ENCODE results near the gene RAB18.
"Not testable (repeated sequence)": the region's sequence is repeated elsewhere in the genome, so short reads cannot be mapped to it uniquely, and the experiment has no call there.

RAB18 gene

DNA sequence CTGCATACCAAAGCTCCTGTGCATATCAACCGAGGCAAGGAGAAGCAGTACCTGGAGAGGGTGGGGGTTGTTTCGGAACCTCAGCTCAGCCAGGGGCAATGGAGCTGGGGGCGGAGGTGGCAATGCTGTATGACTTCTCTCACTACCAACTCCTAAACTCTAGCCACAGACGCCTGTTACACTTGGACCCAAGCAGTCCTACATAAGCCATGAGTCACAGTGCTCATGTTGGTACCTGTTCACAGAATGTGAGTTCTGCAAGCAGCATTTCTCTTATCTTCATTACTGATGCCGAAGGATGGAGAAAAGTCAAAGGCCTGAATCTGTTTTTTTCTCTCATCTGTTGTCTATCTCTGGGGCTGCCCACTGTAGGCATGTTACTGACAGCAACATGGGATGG lies 3.2 kb upstream of the RAB18 start:
- in situ Hi-C loops (cut with MboI; ENCODE audit: low sequenced_read_pairs, unreplicated experiment): no loop called here
- TF ChIP-seq, protein P1, sequence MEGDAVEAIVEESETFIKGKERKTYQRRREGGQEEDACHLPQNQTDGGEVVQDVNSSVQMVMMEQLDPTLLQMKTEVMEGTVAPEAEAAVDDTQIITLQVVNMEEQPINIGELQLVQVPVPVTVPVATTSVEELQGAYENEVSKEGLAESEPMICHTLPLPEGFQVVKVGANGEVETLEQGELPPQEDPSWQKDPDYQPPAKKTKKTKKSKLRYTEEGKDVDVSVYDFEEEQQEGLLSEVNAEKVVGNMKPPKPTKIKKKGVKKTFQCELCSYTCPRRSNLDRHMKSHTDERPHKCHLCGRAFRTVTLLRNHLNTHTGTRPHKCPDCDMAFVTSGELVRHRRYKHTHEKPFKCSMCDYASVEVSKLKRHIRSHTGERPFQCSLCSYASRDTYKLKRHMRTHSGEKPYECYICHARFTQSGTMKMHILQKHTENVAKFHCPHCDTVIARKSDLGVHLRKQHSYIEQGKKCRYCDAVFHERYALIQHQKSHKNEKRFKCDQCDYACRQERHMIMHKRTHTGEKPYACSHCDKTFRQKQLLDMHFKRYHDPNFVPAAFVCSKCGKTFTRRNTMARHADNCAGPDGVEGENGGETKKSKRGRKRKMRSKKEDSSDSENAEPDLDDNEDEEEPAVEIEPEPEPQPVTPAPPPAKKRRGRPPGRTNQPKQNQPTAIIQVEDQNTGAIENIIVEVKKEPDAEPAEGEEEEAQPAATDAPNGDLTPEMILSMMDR (IDR thresholded peaks at IDR 0.05; ENCODE audit: borderline replicate concordance, control extremely low read depth, extremely low read depth, insufficient read depth, missing control alignments): no peak
- no peak for DNase-seq (ENCODE audit: low spot score)

DNA sequence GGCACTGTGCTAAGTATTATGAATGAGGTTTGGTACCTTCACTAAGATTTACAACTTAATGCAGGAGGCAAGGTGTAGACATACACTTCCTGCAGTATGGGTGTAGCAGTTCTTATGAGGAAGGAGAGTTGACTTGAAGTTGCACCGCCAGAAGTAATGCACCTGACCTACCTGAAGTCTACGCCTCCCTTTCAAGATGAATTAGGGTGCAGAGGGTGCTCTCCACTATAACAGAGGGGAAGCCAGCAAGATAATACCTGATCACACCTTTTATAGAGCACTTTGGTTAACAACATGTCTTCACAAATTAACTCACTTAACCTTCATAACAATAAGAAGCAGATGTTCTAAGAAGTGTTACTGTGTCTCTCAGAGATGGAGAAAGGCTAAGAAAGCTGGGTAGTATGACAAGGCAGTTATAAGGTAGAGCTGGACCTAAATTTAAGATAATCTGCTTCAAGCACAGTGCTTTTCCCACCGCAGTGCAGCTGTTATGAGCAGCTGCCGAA lies 552 bp upstream of the RAB18 start:
- in situ Hi-C loops (cut with MboI; ENCODE audit: low sequenced_read_pairs, unreplicated experiment): no loop called here
- DNase-seq (ENCODE audit: low spot score): no peak
- TF ChIP-seq, protein P1 (IDR thresholded peaks at IDR 0.05; ENCODE audit: borderline replicate concordance, control extremely low read depth, extremely low read depth, insufficient read depth, missing control alignments): no peak

DNA sequence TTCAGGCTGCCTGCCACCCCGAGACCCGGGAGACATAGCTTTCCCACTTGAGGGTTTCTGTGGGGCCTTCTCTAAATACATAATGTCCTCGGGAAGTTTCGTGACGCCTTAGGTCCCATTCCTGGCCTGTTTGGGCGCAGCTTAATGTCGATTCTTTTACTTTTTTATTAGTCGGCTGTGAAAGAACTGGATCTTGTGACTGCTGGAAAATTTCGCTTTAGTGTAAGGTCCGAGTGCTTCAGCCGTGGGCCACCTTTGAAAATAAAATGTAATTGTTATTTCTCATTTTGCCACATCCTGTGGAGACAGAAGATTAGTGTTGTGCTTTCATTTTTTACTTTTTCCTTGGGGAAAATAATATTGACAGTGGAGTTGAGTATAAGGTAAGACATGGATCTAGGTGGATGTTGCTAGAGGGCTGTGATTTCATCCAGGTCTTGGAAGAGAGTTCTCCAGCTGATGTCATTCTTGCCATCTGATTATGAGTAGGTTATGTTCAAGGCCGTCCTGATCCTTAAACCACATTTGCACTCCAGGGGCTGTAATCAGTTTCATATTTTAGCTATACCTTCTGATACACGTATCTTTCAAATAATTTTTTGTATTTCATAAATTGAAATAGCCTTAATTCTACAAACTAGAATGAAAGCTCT lies 830 bp downstream of the RAB18 start:
- in situ Hi-C loops (cut with MboI; ENCODE audit: low sequenced_read_pairs, unreplicated experiment): no loop called here
- TF ChIP-seq, protein P1 (IDR thresholded peaks at IDR 0.05; ENCODE audit: borderline replicate concordance, control extremely low read depth, extremely low read depth, insufficient read depth, missing control alignments): no peak
- no peak for DNase-seq (ENCODE audit: low spot score)

DNA sequence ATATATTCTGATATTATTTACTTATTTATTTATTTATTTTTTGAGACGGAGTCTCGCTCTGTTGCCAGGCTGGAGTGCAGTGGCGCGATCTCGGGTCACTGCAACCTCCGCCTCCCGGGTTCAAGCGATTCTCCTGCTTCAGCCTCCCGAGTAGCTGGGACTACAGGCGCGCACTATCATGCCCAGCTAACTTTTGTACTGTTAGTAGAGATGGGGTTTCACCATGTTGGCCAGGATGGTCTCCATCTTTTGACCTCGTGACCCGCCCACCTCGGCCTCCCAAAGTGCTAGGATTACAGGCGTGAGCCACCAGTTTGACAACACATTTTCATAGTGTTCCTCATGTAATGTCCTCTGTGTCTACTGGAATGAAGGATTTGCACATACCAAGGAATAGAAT lies 1.4 kb downstream of the RAB18 start:
- DNase-seq (ENCODE audit: low spot score); in situ Hi-C loops (cut with MboI; ENCODE audit: low sequenced_read_pairs, unreplicated experiment): not testable (repeated sequence)

DNA sequence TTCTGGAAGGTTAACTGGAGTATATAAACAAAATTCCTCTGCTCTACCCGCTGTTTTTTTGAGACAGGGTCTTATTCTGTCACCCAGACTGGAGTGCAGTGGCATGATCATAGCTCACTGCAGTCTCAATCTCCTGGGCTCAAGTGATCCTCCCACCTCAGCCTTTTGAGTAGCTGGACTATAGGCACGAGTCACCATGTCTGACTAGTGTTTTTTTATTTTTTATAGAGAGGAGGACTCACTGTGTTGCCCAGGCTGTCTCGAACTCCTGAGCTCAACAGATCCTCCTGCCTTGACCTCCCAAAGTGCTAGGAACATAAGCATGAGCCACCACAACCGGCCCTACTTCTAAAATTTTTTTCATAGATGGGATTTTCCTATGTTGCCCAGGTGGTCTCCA lies 2.2 kb downstream of the RAB18 start:
- DNase-seq (ENCODE audit: low spot score): no peak
- TF ChIP-seq, protein P1 (IDR thresholded peaks at IDR 0.05; ENCODE audit: borderline replicate concordance, control extremely low read depth, extremely low read depth, insufficient read depth, missing control alignments): no peak
- in situ Hi-C loops (cut with MboI; ENCODE audit: low sequenced_read_pairs, unreplicated experiment): no loop called here

DNA sequence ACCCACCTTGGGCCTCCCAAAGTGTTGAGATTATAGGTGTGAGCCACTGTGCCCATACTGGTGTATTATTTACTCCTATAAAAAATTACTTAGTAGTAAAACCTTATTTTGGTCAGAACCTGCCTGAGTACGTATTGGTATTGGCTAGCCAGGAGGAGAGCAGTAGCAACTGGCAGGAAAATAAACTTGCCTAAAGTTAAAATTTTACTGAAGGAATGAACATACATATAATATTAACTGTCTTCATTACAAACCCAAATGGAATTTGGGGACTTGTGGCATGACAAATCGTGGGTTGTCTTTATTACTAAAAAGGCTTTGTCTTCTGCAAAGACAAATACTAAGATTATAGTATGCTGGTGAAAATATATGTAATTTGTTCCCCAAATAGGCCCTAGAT lies 8.4 kb downstream of the RAB18 start:
- TF ChIP-seq, protein P1 (IDR thresholded peaks at IDR 0.05; ENCODE audit: borderline replicate concordance, control extremely low read depth, extremely low read depth, insufficient read depth, missing control alignments): no peak
- DNase-seq (ENCODE audit: low spot score): no peak
- in situ Hi-C loops (cut with MboI; ENCODE audit: low sequenced_read_pairs, unreplicated experiment): no loop called here

DNA sequence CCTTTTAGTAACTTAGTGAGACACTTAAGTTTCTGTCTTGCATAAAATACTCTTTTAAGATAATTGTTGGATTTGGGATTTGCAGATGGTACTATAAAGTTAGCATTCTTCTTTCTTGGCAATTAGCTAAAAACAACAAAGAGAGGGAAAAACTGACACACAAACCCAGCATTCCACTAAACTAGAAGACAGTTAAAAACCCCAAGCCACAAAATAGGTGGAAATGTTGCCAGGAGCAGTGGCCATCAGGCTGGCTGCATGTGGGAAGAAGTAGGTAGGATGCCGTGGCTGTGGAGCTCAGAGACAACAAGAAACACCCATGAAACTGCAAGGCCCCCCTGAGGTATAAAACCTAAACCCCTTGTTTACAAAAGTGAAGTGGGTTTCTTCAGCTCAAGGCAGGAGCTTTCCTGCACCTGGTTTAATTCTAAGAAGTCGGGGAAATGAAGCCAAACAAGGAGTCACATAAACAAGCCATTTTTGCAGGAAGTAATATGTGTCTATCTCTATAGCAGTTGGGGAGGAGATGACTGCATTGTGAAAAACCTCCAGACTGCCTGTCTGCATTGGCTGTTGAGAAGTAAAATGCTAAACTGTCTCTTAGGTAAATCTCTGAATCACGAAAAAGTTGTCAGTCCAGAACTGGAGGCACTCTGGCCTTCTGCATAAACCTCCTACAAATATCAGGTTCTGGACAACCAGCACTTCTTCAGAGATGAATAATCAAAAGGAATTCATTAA lies 9.5 kb downstream of the RAB18 start:
- in situ Hi-C loops (cut with MboI; ENCODE audit: low sequenced_read_pairs, unreplicated experiment): no loop called here
- no peak for DNase-seq (ENCODE audit: low spot score)
- TF ChIP-seq, protein P1 (IDR thresholded peaks at IDR 0.05; ENCODE audit: borderline replicate concordance, control extremely low read depth, extremely low read depth, insufficient read depth, missing control alignments): no peak
